HTR-8/SVneo (cell line): ENCODE data around the gene PTGES2.
"Not testable (repeated sequence)": the region's sequence is repeated elsewhere in the genome, so short reads cannot be mapped to it uniquely, and the experiment has no call there.

Source experiments
- DNase-seq: peaks from one replicate; pipeline ENCODE4 v3.0.0; 2011; ENCODE audit warnings: low spot score, mixed read lengths; ENCODE audit not compliant: insufficient read length
- FAIRE-seq: peaks from 2 replicates; lab custom pipeline; 2011; peaks lifted over from hg19 to GRCh38; lab: Jason Lieb, UNC

The PTGES2 gene

DNA sequence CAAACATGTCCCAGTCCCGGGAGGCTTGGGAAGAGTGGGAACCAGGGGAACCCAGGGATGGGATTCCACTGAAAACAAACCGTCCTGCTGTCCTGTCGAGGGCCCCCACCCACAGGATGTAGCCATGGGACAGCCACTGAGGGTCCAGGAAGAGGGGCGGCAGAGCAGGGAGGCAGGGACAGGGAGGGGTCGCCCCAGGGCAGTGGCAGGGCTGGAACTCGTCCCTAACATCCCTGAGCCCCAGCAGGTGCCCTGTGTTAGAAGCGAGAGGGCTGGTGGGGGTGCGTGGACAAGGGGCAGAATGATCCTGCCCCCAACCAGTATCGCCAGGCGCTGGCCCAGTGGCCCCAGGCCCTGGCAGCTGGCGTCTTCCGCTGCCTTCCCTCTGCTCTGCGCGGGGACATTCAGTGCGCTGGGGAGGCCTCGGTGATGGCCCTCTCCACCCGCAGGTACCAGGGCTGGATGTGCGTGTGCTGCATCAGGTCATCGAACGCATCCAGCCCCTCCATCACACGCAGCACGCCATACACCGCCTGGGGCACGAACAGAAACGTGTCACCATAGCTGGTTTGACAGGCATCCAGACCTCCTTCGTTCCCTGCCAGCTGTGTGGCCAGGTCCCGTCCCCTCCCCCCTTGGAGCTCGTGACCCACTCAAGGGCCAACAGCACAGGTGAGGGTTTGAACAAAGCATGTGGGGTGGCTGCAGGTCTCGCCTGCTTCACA, 6.6 kb downstream of the PTGES2 start:
- FAIRE-seq: no peak

GRCh38 chr9:128120061-128120740, 7.3 kb downstream of the PTGES2 start:
- FAIRE-seq (no peak), DNase-seq (no peak)

More for the DNA sequence above, 6.6 kb downstream of the PTGES2 start:
- no peak for DNase-seq

- DNase-seq (no peak), FAIRE-seq (no peak)
Observed at GRCh38 chr9:128118971-128119665, 8.4 kb downstream of the PTGES2 start.

GRCh38 chr9:128118472-128118857, 9.1 kb downstream of the PTGES2 start:
- no peak for FAIRE-seq
- DNase-seq: no peak

DNA sequence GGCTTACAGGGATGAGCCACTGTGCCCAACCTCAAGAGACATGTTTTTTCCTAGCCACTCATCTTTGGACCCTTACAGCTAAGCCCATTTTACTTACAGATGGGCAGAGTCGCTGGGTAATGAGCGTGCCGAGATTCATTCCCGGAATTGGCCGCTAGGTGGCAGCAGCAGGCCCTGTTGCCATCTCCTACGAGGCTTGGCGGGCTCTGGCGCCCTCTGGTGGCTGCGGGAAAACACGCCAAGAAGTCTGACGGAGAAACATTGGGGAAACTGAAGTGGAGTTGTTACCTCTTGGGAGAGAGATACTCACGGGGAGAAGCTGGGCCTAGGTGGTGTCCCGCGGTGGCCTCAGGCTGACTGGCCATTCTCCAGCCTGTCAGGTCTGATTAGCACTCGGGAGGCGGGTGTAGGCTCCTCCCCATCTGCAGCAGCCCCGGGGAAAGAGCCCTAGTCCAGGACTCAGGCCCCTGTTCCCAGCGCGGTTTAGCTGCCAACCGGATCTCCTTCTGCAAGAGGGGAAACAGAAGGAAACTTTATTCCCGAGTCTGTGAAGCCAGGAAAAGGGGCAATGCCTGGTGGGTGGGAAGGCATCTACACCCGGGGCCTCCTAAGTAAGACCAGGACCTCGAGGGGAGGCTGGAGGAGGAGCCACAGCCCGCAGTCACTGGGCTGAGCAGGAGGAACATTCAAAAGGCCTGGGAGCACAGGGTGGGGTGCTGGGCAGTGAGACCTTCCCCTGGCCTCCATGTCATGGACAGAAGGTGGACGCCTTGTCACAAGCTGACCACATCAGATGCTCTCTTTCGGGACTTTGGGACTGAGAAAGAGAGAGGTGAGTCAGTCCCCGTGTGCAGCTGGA, 9.7 kb downstream of the PTGES2 start:
- FAIRE-seq: peak; percentile 49
- DNase-seq: peak; percentile 66

DNA sequence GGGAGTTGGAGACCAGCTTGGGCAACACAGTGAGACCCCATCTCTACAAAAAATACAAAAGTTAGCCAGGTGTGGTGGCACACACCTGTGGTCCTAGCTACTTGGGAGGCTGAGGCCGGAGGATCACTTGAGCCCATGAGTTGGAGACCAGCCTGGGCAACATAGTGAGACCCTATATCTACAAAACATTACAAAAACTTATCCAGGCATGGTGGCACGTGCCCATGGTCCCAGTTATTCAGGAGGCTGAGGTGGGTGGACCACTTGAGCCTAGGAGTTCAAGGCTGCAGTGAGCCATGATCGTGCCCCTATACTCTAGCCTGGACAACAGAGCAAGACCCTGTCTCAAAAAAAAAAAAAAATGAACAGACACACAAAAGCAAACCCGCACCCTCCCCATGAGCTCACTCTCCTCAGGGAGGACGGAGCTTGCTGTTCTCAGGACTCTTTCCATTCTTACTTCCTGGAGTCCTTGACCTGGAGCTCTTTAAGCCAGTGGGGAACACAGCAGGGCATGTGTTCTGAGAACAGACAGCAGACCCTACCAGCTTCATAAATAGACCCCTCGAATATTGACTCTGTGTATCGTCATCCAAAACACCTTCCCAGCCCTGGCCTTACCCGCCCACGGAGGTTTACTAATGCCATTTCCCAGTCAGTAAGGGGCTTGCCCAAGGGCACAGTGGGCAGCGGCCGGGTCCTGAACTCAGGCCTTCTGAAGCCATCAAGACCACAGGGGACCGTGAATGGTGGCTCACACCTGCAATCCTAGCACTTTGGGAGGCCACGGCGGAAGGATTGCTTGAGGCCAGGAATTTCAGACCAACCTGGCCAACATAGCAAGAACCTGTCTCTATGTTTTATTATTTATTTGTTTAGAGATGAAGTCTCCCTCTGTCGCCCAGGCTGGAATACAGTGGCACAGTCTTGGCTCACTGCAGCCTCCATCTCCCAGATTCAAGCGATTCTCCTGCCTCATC, 11.1 kb downstream of the PTGES2 start:
- DNase-seq (no peak), FAIRE-seq (no peak)

DNA sequence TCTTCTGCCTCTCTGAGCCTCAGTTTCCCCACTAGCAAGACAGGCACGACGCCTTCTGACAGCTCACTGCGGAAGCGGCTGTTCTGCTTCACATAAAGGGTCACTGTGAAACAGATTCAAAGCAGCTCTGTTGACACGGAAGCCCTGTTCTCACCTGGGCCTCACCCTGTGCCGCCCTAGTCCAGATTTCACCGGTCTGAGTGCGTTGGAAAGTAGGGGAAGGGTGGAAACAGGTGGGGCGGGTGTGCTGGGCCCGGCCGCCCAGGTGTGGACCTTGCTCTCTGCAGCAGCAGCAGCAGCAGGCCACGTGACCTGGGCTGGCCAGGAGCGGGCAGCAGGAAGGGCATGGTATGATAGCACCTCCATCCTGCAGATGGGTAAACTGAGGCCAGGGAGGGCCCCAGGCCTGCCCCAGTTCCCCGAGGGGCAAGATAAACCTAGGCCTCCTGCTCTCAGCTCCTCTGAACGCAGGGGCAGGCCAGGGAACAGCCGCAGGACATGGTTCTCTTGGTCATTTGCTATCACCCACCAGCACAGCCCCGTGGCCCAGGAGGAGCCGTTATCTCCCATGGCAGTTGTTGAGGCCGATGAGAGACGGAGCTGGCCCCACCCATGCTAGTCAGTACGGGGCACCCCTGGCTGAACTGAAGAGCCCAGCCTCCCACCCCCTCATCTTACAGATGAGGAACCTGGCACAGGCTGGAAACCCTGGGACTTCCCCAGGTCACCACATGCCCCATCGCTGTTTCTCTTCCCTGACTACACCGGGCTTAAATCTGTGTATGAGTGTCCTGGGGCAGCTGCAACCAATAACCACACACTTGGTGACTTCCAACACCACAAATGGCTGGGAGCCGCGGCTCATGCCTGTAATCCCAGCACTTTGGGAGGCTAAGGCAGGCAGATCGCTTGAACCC, 12.1 kb downstream of the PTGES2 start:
- FAIRE-seq (no peak), DNase-seq (no peak)

- DNase-seq (no peak), FAIRE-seq (no peak)
Observed at GRCh38 chr9:128114326-128115186, 13.0 kb downstream of the PTGES2 start.

- FAIRE-seq (no peak), DNase-seq (no peak)
Observed at GRCh38 chr9:128113526-128114325, 13.8 kb downstream of the PTGES2 start.

- DNase-seq, FAIRE-seq: not testable (repeated sequence)
Observed at GRCh38 chr9:128111726-128112125, 15.8 kb downstream of the PTGES2 start.

- DNase-seq (no peak), FAIRE-seq (no peak)
Observed at GRCh38 chr9:128109050-128109709, 18.3 kb downstream of the PTGES2 start.

DNA sequence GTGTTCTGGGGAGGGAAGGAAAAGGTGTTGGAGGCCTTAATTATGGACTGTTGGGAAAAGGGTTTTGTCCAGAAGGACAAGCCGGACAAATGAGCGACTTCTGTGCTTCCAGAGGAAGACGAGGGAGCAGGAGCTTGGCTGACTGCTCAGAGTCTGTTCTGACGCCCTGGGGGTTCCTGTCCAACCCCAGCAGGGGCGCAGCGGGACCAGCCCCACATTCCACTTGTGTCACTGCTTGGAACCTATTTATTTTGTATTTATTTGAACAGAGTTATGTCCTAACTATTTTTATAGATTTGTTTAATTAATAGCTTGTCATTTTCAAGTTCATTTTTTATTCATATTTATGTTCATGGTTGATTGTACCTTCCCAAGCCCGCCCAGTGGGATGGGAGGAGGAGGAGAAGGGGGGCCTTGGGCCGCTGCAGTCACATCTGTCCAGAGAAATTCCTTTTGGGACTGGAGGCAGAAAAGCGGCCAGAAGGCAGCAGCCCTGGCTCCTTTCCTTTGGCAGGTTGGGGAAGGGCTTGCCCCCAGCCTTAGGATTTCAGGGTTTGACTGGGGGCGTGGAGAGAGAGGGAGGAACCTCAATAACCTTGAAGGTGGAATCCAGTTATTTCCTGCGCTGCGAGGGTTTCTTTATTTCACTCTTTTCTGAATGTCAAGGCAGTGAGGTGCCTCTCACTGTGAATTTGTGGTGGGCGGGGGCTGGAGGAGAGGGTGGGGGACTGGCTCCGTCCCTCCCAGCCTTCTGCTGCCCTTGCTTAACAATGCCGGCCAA, 19.1 kb downstream of the PTGES2 start:
- no peak for FAIRE-seq
- no peak for DNase-seq

DNA sequence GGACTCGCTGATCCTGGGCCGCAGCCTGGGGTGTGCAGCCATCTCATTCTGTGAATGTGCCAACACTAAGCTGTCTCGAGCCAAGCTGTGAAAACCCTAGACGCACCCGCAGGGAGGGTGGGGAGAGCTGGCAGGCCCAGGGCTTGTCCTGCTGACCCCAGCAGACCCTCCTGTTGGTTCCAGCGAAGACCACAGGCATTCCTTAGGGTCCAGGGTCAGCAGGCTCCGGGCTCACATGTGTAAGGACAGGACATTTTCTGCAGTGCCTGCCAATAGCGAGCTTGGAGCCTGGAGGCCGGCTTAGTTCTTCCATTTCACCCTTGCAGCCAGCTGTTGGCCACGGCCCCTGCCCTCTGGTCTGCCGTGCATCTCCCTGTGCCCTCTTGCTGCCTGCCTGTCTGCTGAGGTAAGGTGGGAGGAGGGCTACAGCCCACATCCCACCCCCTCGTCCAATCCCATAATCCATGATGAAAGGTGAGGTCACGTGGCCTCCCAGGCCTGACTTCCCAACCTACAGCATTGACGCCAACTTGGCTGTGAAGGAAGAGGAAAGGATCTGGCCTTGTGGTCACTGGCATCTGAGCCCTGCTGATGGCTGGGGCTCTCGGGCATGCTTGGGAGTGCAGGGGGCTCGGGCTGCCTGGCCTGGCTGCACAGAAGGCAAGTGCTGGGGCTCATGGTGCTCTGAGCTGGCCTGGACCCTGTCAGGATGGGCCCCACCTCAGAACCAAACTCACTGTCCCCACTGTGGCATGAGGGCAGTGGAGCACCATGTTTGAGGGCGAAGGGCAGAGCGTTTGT, 19.9 kb downstream of the PTGES2 start:
- FAIRE-seq: no peak
- no peak for DNase-seq

DNA sequence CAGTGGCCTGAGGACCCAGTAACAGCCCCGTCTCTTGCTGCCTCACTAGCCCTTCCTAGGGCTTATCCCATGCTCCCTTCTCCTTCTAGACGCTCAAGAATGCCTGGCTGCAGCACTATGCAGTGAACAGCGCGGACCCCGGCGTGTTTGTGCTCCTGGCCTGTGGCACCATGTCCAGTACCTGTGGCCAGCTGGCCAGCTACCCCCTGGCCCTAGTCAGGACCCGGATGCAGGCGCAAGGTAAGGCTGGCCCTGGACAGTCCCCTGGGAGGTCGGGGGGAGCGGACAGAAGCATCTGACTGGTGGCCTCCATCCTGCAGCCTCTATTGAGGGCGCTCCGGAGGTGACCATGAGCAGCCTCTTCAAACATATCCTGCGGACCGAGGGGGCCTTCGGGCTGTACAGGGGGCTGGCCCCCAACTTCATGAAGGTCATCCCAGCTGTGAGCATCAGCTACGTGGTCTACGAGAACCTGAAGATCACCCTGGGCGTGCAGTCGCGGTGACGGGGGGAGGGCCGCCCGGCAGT, 20.5 kb downstream of the PTGES2 start:
- FAIRE-seq (no peak), DNase-seq (no peak)
